Activated CD4-positive, alpha-beta memory T cell treated with anti-CD3 and anti-CD28 coated beads, Interleukin-2, amount 10 ng/mL, durations not matched to agents 7 days and 5 days (primary cell): ENCODE results near the gene CREBL2. TPM values are rescaled to one million over a fixed set of nuclear protein-coding genes. Genes with fewer than 3 reads are reported as not detected.
"Not testable (repeated sequence)": the region's sequence is repeated elsewhere in the genome, so short reads cannot be mapped to it uniquely, and the experiment has no call there.

Experiments
- CTCF ChIA-PET: fragments of 350-600 bp; sonication (Branson Sonifier 250); formaldehyde crosslinking; loops from one replicate; lab custom pipeline; 2021; ENCODE audit warnings: antibody characterized with exemption, inconsistent platforms; lab: Charles Lee
- POLR2A ChIA-PET: fragments of 350-600 bp; sonication (Branson Sonifier 250); formaldehyde crosslinking; loops from one replicate; lab custom pipeline; 2021; ENCODE audit warnings: antibody characterized with exemption; lab: Charles Lee
- DNase-seq: peaks from one replicate; pipeline ENCODE4 v3.0.0-alpha.2; 2020
- H3K27ac Mint-ChIP-seq: one replicate; pipeline ENCODE4 v1.8.0; 2021; ENCODE audit warnings: mild to moderate bottlenecking, mixed read lengths
- H3K27me3 Mint-ChIP-seq: one replicate; pipeline ENCODE4 v1.8.0; 2021; ENCODE audit warnings: mixed read lengths
- H3K36me3 Mint-ChIP-seq: one replicate; pipeline ENCODE4 v1.8.0; 2021; ENCODE audit warnings: low read depth, mixed read lengths
- H3K4me1 Mint-ChIP-seq: one replicate; pipeline ENCODE4 v1.8.0; 2021; ENCODE audit warnings: mixed read lengths
- H3K4me3 Mint-ChIP-seq: one replicate; pipeline ENCODE4 v1.8.0; 2021; ENCODE audit warnings: mild to moderate bottlenecking, mixed read lengths
- H3K9me3 Mint-ChIP-seq: one replicate; pipeline ENCODE4 v1.8.0; 2021; ENCODE audit warnings: mixed read lengths
- total RNA-seq, 2 experiments: library from RNA; stranded (reverse); gene quantifications; one replicate each; pipeline ENCODE4 v1.2.3, GENCODE V29; 2021

The CREBL2 gene
- total RNA-seq, 2 experiments from 2014 or later, result 24.2 to 26.1 TPM

DNA sequence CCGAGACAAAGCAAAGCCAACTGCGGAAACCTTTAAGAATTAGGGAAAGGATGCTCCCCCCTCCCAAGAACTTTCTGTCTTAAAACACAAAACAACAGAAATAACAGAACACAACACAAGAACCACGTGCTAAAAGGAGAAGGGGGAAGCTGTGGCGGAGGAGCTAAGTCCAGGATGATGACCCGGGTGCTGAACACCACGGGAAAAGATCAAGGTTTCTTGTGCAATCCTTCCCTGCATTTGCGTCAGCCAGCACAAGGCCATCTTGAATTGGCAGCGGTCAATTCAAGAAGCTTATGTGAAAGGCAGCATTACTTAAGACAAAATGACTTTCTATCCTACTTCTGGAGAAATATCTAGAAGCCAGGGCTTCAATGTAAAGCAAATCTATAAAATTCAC, 11.0 kb upstream of the CREBL2 start:
- no peak overlapping the region for H3K4me3 Mint-ChIP-seq
- peaks cover 8% of the 10 kb centered on the region for H3K27me3 Mint-ChIP-seq
- POLR2A ChIA-PET, result interaction anchor here (1.2 to 2.9 kb wide), 3 partner anchors 9 to 12 kb away, joined by 3 to 7 read pairs (median 3); partner anchors contain the start of gene CREBL2
- DNase-seq, result no peak
- H3K4me1 Mint-ChIP-seq, result peaks cover 4% of the 10 kb centered on the region
- no peaks in the 10 kb centered on the region for H3K9me3 Mint-ChIP-seq
- no peak overlapping the region for H3K27ac Mint-ChIP-seq
- no peaks in the 10 kb centered on the region for H3K36me3 Mint-ChIP-seq
- CTCF ChIA-PET, result interaction anchor here (1.3 kb wide), 1 partner anchor 42 kb away, joined by 3 read pairs; no protein-coding TSS in a partner anchor

- peaks cover 27% of the 10 kb centered on the region for H3K4me1 Mint-ChIP-seq
- H3K36me3 Mint-ChIP-seq, result no peaks in the 10 kb centered on the region
- H3K4me3 Mint-ChIP-seq, result no peak overlapping the region
- POLR2A ChIA-PET, result interaction anchor here (0.6 kb wide), 1 partner anchor 11 kb away, joined by 3 read pairs; no protein-coding TSS in a partner anchor
- DNase-seq, result no peak
- CTCF ChIA-PET, result no interaction called here
- H3K27me3 Mint-ChIP-seq, result peaks cover 7% of the 10 kb centered on the region
- H3K27ac Mint-ChIP-seq, result no peak overlapping the region
- H3K9me3 Mint-ChIP-seq, result no peaks in the 10 kb centered on the region
These were observed 6.9 kb upstream of the CREBL2 start for GRCh38 chr12:12604740-12605139.

DNA sequence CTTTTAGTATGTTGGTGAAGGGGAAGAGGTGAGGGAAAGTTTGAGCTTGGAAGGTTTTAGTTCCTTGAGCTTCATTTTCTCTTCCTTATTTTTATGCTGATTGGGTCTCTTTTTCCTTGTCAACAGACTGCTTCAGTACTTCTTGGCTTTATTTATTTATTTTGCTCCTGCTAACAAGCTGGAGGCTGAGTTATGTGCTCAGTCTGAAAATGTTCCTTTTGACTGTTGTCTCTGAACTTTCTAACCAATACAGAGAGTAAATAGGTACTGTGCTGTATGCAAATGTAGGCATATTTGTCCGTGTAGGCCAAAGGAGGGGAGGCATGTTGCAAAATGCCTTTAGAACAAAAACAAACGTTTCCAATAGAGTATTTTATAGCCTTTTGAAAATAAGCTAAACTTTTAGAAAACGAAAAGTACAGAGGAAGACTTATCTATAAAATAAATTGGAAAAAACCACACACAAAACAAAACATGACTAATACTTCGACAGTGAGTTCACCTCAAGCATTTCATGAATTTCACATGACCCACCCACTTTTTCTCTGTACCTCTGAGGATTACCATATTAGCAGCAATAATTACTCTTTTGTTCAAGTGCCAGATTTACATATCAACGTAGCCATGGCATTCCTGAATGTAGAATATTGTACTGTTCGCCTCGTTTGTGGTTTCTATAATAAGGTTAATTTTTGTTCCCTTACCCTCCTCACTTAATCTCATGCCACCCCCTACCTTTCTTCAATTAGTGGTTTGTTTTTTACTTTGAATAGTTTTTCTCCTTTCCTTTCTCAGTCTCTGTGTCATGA, 4.7 kb upstream of the CREBL2 start:
- POLR2A ChIA-PET, result interaction anchor here (0.8 to 2.0 kb wide), 9 partner anchors 10 to 249 kb away, joined by 3 to 7 read pairs (median 3); partner anchors contain the start of gene DUSP16
- Mint-ChIP-seq H3K27ac (peak overlapping the region; percentile 68), H3K4me3 (peak overlapping the region; percentile 43)

GRCh38 chr12:12608557-12608957, 3.1 kb upstream of the CREBL2 start:
- H3K4me1 Mint-ChIP-seq, result peaks cover 51% of the 10 kb centered on the region
- no peaks in the 10 kb centered on the region for H3K9me3 Mint-ChIP-seq
- peaks cover 4% of the 10 kb centered on the region for H3K27me3 Mint-ChIP-seq
- peak overlapping the region; percentile 11 for H3K27ac Mint-ChIP-seq
- ChIA-PET POLR2A (interaction anchor here (0.7 to 2.0 kb wide), 3 partner anchors 52 to 232 kb away, joined by 3 to 4 read pairs (median 3); no protein-coding TSS in a partner anchor), CTCF (interaction anchor here (1.0 kb wide), 1 partner anchor 229 kb away, joined by 5 read pairs; no protein-coding TSS in a partner anchor)
- peaks cover 13% of the 10 kb centered on the region for H3K36me3 Mint-ChIP-seq
- DNase-seq, result no peak
- no peak overlapping the region for H3K4me3 Mint-ChIP-seq

More for the DNA sequence above, 4.7 kb upstream of the CREBL2 start:
- peaks cover 2% of the 10 kb centered on the region for H3K36me3 Mint-ChIP-seq
- peaks cover 4% of the 10 kb centered on the region for H3K27me3 Mint-ChIP-seq
- CTCF ChIA-PET, result interaction anchor here (0.6 to 1.1 kb wide), 7 partner anchors 9 to 249 kb away, joined by 3 to 4 read pairs (median 3); partner anchors contain the start of gene DUSP16
- H3K9me3 Mint-ChIP-seq, result no peaks in the 10 kb centered on the region
- peaks cover 39% of the 10 kb centered on the region for H3K4me1 Mint-ChIP-seq
- DNase-seq, result no peak

GRCh38 chr12:12609692-12610091, 2.0 kb upstream of the CREBL2 start:
- Mint-ChIP-seq H3K4me1 (peaks cover 60% of the 10 kb centered on the region), H3K9me3 (no peaks in the 10 kb centered on the region), H3K27ac (no peak overlapping the region), H3K36me3 (peaks cover 18% of the 10 kb centered on the region), H3K4me3 (no peak overlapping the region), H3K27me3 (peaks cover 4% of the 10 kb centered on the region)
- ChIA-PET POLR2A (no interaction called here), CTCF (interaction anchor here (0.7 kb wide), 2 partner anchors 47 to 204 kb away, joined by 3 to 4 read pairs; partner anchors contain the start of gene DUSP16)
- no peak for DNase-seq

DNA sequence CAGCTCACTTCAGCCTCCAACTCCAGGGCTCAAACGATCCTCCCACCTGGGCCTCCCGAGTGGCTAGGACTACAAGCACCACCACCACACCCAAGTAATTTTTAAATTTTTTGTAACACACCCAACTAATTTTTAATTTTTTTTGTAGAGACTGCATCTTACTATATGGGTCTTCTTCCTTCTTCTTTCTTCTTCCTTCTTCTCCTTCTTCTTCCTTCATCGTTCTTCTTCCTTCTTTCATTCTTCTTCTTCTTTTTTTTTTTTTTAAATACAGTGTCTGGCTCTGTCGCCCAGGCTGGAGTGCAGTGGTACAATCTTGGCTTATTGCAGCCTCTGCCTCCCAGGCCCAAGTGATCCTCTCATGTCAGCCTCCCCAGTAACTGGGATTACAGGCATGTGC, 965 bp upstream of the CREBL2 start:
- POLR2A ChIA-PET, result interaction anchor here (0.9 to 3.3 kb wide), 10 partner anchors 9 to 230 kb away, joined by 3 to 32 read pairs (median 6); partner anchors contain the start of gene GPR19
- Mint-ChIP-seq H3K4me1 (peaks cover 60% of the 10 kb centered on the region), H3K27me3 (no peaks in the 10 kb centered on the region), H3K27ac (peak overlapping the region; percentile 95), H3K36me3 (peaks cover 20% of the 10 kb centered on the region), H3K9me3 (no peaks in the 10 kb centered on the region), H3K4me3 (peak overlapping the region; percentile 89)
- CTCF ChIA-PET, result no interaction called here
- no peak for DNase-seq

DNA sequence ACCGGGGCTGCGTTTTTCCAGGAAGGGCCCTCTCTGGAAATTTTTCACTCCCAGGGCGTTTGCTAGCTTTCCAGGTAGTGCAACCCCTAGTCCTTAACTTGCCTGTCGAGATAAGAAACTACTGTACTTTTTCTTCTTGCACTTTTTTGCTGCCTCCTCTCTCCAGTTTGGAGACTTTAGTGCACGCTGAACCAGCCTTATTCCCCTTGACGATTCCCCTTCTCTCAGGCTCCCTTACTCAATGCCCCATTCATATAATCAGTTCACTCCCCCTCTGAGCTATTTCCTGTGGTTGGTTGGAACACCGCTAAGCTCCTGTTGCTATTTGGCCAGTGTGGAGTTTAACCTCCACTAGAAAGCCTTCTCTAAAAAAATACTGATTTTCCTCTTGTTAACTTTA, 682 bp downstream of the CREBL2 start:
- peak; percentile 27 for DNase-seq
- POLR2A ChIA-PET, result interaction anchor here (1.0 to 3.3 kb wide), 17 partner anchors 10 to 255 kb away, joined by 3 to 32 read pairs (median 7); partner anchors contain the start of genes BORCS5, DUSP16 and GPR19
- Mint-ChIP-seq H3K36me3 (peaks cover 33% of the 10 kb centered on the region), H3K27me3 (no peaks in the 10 kb centered on the region), H3K27ac (peak overlapping the region; percentile 95), H3K9me3 (no peaks in the 10 kb centered on the region), H3K4me1 (peaks cover 64% of the 10 kb centered on the region), H3K4me3 (peak overlapping the region; percentile 89)
- CTCF ChIA-PET, result interaction anchor here (0.8 to 2.9 kb wide), 4 partner anchors 34 to 125 kb away, joined by 3 to 11 read pairs (median 4); partner anchors contain the start of gene DUSP16

DNA sequence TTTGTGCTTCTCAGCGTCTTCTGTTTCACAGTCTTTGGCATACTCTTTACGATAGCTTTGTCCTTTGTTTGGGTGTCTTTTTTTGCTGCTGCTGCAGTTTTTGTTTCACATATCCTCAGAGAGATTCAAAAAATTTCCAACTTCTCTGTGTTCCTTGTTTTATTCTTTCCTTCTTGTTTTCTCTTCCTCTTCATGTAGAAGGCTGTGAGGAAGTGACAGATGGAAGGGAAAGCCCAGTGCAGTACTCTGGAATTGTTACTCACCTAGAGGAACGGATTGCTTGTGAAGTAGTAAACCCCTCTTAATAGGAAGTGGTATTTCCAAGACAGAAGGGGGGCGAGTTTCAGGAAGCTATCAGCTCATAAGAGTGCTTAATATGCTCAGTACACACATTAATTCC, 1.7 kb downstream of the CREBL2 start:
- no peak for DNase-seq
- ChIA-PET POLR2A (interaction anchor here (0.6 to 3.3 kb wide), 13 partner anchors 9 to 256 kb away, joined by 3 to 32 read pairs (median 7); partner anchors contain the start of genes BORCS5, DUSP16 and GPR19), CTCF (interaction anchor here (2.9 kb wide), 1 partner anchor 49 kb away, joined by 11 read pairs; the partner anchor contains the start of gene DUSP16)
- H3K27me3 Mint-ChIP-seq, result no peaks in the 10 kb centered on the region
- peaks cover 58% of the 10 kb centered on the region for H3K4me1 Mint-ChIP-seq
- H3K4me3 Mint-ChIP-seq, result peak overlapping the region; percentile 89
- H3K9me3 Mint-ChIP-seq, result no peaks in the 10 kb centered on the region
- peak overlapping the region; percentile 95 for H3K27ac Mint-ChIP-seq
- H3K36me3 Mint-ChIP-seq, result peaks cover 39% of the 10 kb centered on the region

DNA sequence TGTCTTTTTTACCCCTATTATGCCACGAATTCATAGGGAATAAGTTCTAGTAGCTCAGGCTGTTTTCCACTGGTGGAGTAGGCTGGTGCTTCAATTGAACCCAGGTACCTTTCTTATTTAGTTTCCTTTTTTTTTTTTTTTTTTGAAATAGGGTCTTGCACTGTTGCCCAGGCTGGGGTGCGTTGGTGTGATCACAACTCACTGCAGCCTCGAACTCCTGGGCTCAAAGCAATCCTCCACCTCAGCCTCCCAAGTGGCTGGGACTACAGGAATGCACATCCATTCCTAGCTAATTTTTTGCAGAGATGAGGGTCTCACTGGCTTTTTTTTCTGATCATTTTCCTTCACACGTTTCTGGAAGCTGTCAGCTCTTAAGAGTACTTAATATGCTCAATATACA, 2.7 kb downstream of the CREBL2 start:
- CTCF ChIA-PET, result no interaction called here
- POLR2A ChIA-PET, result interaction anchor here (0.8 to 3.3 kb wide), 3 partner anchors 51 to 257 kb away, joined by 3 to 23 read pairs (median 4); partner anchors contain the start of genes BORCS5 and DUSP16
- Mint-ChIP-seq H3K27me3 (no peaks in the 10 kb centered on the region), H3K4me1 (peaks cover 52% of the 10 kb centered on the region), H3K4me3 (no peak overlapping the region), H3K36me3 (peaks cover 39% of the 10 kb centered on the region), H3K9me3 (no peaks in the 10 kb centered on the region), H3K27ac (no peak overlapping the region)
- no peak for DNase-seq

DNA sequence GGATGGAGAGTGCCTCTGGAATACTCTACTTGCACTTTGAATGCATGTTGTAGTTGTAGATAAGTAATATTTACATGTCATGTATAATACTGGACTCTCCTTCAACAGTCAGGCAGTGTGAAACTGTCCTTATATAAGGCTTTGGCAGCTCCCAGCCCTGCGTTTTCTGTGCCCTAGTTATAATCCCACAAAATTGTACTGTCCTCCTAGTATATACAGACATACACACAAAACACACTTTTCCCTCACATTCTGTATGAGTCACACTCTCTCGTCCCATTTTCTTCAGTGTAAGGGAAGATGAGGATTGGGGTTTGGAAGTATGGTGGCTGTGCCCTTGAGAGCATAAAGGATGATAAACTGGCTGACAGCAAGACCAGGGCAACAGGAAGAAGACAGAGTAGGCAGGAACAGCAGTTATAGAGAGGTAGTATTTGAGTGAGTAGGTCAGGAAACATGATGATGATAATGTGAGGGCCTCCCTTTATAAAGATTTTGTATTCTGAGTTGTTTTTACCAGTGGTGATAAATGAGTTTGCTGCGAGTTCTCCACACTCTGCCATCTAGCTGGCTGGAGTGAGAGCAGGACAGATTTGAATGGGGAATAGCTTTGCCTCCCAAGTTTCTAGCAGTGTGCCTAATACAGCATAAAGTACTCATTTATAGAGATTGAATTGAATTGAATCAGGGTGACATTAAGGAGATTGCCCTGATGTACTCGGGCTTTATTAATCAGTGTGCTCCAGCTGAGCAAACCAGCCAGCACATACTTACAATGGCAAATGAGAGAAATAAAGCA, 5.0 kb downstream of the CREBL2 start:
- ChIA-PET CTCF (interaction anchor here (1.1 to 1.3 kb wide), 2 partner anchors 10 to 260 kb away, joined by 3 to 4 read pairs; partner anchors contain the start of gene BORCS5), POLR2A (interaction anchor here (0.7 to 1.8 kb wide), 9 partner anchors 10 to 259 kb away, joined by 3 to 6 read pairs (median 3); no protein-coding TSS in a partner anchor)
- Mint-ChIP-seq H3K27me3 (no peaks in the 10 kb centered on the region), H3K9me3 (no peaks in the 10 kb centered on the region), H3K36me3 (peaks cover 52% of the 10 kb centered on the region), H3K4me3 (no peak overlapping the region), H3K4me1 (peaks cover 60% of the 10 kb centered on the region), H3K27ac (peak overlapping the region; percentile 70)
- DNase-seq, result no peak

DNA sequence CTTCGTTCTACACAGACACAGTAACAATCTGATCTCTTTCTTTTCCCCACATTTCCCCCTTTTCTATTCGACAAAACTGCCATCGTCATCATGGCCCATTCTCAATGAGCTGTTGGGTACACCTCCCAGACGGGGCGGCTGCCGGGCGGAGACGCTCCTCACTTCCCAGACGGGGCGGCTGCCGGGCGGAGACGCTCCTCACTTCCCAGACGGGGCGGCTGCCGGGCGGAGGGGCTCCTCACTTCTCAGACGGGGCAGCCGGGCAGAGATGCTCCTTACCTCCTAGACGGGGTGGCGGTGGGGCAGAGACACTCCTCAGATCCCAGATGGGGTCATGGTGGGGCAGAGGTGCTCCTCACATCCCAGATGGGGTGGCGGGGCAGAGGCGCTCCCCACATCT, 6.4 kb downstream of the CREBL2 start:
- Mint-ChIP-seq H3K4me1 (peaks cover 64% of the 10 kb centered on the region), H3K36me3 (peaks cover 46% of the 10 kb centered on the region)
- CTCF ChIA-PET, DNase-seq, POLR2A ChIA-PET, H3K4me3 Mint-ChIP-seq, H3K9me3 Mint-ChIP-seq, H3K27ac Mint-ChIP-seq, H3K27me3 Mint-ChIP-seq: not testable (repeated sequence)
